ENCODE data around the gene RAB18. TPM values are rescaled to one million over a fixed set of nuclear protein-coding genes. Genes with fewer than 3 reads are reported as not detected.

RAB18 gene
- total RNA-seq, 3 donors from 2014 or later = 88.9 to 131 (median 98.9) TPM

- no peaks in the 10 kb centered on the region for H3K9me3 ChIP-seq
- DNase-seq = no peak
- intact Hi-C loops (cut with DNase I, micrococcal nuclease) = no loop called here
- no peak overlapping the region for H3K4me3 ChIP-seq
- no peaks in the 10 kb centered on the region for H3K36me3 ChIP-seq (ENCODE audit: low read depth)
- TF ChIP-seq CTCF (IDR thresholded peaks at IDR 0.05) = no peak
- H3K4me1 ChIP-seq (ENCODE audit: low read depth) = peaks cover 6% of the 10 kb centered on the region
- no peak for ATAC-seq
Measured at GRCh38 chr10:27530477-27530876, 26.4 kb downstream of the RAB18 start.

GRCh38 chr10:27531336-27531847 lies 27.3 kb downstream of the RAB18 start:
- no peak for TF ChIP-seq CTCF (IDR thresholded peaks at IDR 0.05)
- no peak for DNase-seq
- H3K36me3 ChIP-seq (ENCODE audit: low read depth) = no peaks in the 10 kb centered on the region
- ATAC-seq = no peak
- no peaks in the 10 kb centered on the region for H3K9me3 ChIP-seq
- H3K4me3 ChIP-seq = no peak overlapping the region
- intact Hi-C loops (cut with DNase I, micrococcal nuclease) = no loop called here
- H3K4me1 ChIP-seq (ENCODE audit: low read depth) = no peaks in the 10 kb centered on the region

- DNase-seq (no peak), ATAC-seq (no peak)
- no peak for TF ChIP-seq CTCF (IDR thresholded peaks at IDR 0.05)
- no peak overlapping the region for H3K4me3 ChIP-seq
- no peaks in the 10 kb centered on the region for H3K4me1 ChIP-seq (ENCODE audit: low read depth)
- no peaks in the 10 kb centered on the region for H3K36me3 ChIP-seq (ENCODE audit: low read depth)
- intact Hi-C loops (cut with DNase I, micrococcal nuclease) = no loop called here
- no peaks in the 10 kb centered on the region for H3K9me3 ChIP-seq
Measured at GRCh38 chr10:27534161-27534700, 30.1 kb downstream of the RAB18 start.

- Histone ChIP-seq H3K4me3 (no peak overlapping the region), H3K4me1 (ENCODE audit: low read depth) (no peaks in the 10 kb centered on the region), H3K9me3 (no peaks in the 10 kb centered on the region), H3K36me3 (ENCODE audit: low read depth) (no peaks in the 10 kb centered on the region)
- no peak for TF ChIP-seq CTCF (IDR thresholded peaks at IDR 0.05)
- ATAC-seq (no peak), DNase-seq (no peak)
- intact Hi-C loops (cut with DNase I, micrococcal nuclease) = no loop called here
Measured at GRCh38 chr10:27535317-27535716, 31.2 kb downstream of the RAB18 start.

GRCh38 chr10:27536437-27536836 lies 32.3 kb downstream of the RAB18 start:
- Histone ChIP-seq H3K4me1 (ENCODE audit: low read depth) (no peaks in the 10 kb centered on the region), H3K36me3 (ENCODE audit: low read depth) (no peaks in the 10 kb centered on the region), H3K4me3 (no peak overlapping the region), H3K9me3 (no peaks in the 10 kb centered on the region)
- no peak for ATAC-seq
- no peak for TF ChIP-seq CTCF (IDR thresholded peaks at IDR 0.05)
- intact Hi-C loops (cut with DNase I, micrococcal nuclease) = no loop called here
- no peak for DNase-seq

GRCh38 chr10:27537166-27537565 lies 33.1 kb downstream of the RAB18 start:
- no peak overlapping the region for H3K4me3 ChIP-seq
- no peaks in the 10 kb centered on the region for H3K36me3 ChIP-seq (ENCODE audit: low read depth)
- ATAC-seq (no peak), DNase-seq (no peak)
- intact Hi-C loops (cut with DNase I, micrococcal nuclease) = no loop called here
- no peak for TF ChIP-seq CTCF (IDR thresholded peaks at IDR 0.05)
- no peaks in the 10 kb centered on the region for H3K4me1 ChIP-seq (ENCODE audit: low read depth)
- no peaks in the 10 kb centered on the region for H3K9me3 ChIP-seq

All from mucosa of descending colon (tissue), 3 donors.